HepG2 (cell line): ENCODE data around the gene PIK3CG.

ENCODE experiments used
- CTCF ChIP-seq: sonication (generic); formaldehyde crosslinking; IDR thresholded peaks from 2 replicates; pipeline ENCODE4 v1.5.0; 2020; ENCODE audit warnings: mild to moderate bottlenecking, missing genetic modification reagents, moderate library complexity
- GLMP ChIP-seq: sonication (generic); formaldehyde crosslinking; IDR thresholded peaks from 2 replicates; pipeline ENCODE4 v1.9.0; 2021; ENCODE audit warnings: missing genetic modification reagents, mild to moderate bottlenecking, borderline replicate concordance
- GTF2F1 ChIP-seq: fragments of 150-350 bp; IDR thresholded peaks from 2 replicates; pipeline ENCODE4 v1.6.1; 2014; ENCODE audit warnings: low read length
- KDM1A ChIP-seq: IDR thresholded peaks from 2 replicates; pipeline ENCODE4 v1.6.1; 2016; ENCODE audit warnings: missing compliant biosample characterization
- MTA3 ChIP-seq: sonication (generic); formaldehyde crosslinking; IDR thresholded peaks from 2 replicates; pipeline ENCODE4 v1.4.0; 2020; ENCODE audit warnings: missing genetic modification reagents
- POLR2AphosphoS2 ChIP-seq: IDR thresholded peaks from 2 replicates; pipeline ENCODE4 v1.6.1; 2011; ENCODE audit warnings: low read depth, low read length, improper control_type of control experiment
- RXRA ChIP-seq: sonication (generic); formaldehyde crosslinking; IDR thresholded peaks from 2 replicates; pipeline ENCODE4 v1.5.1; 2020; ENCODE audit warnings: missing genetic modification reagents
- THRA ChIP-seq: sonication (generic); formaldehyde crosslinking; IDR thresholded peaks from 2 replicates; pipeline ENCODE4 v1.4.0; 2020; ENCODE audit warnings: missing genetic modification reagents, borderline replicate concordance
- ZNF260 ChIP-seq: sonication (generic); formaldehyde crosslinking; IDR thresholded peaks from 2 replicates; pipeline ENCODE4 v1.4.0; 2020; ENCODE audit warnings: missing genetic modification reagents, low read depth, mild to moderate bottlenecking, borderline replicate concordance
- ZNF574 ChIP-seq: sonication (generic); formaldehyde crosslinking; IDR thresholded peaks from 2 replicates; pipeline ENCODE4 v1.4.0; 2020; ENCODE audit warnings: missing genetic modification reagents
- ZNF589 ChIP-seq: sonication (generic); formaldehyde crosslinking; conservative IDR thresholded peaks from 2 replicates; pipeline ENCODE4 v1.8.0; 2022; ENCODE audit warnings: mild to moderate bottlenecking, moderate library complexity, missing genetic modification reagents
- ZNF746 ChIP-seq: sonication (generic); formaldehyde crosslinking; IDR thresholded peaks from 2 replicates; pipeline ENCODE4 v1.8.0; 2022; ENCODE audit warnings: mild to moderate bottlenecking, missing genetic modification reagents
- ZNF83 ChIP-seq: sonication (generic); formaldehyde crosslinking; IDR thresholded peaks from 2 replicates; pipeline ENCODE4 v1.4.0; 2020; ENCODE audit warnings: missing genetic modification reagents, mild to moderate bottlenecking, borderline replicate concordance

GRCh38 chr7:106954840-106955239 lies 89.8 kb downstream of the PIK3CG start:
- TF ChIP-seq RXRA (CRISPR knock-in tag) (no peak), ZNF574 (CRISPR knock-in tag) (no peak), THRA (CRISPR knock-in tag) (no peak), KDM1A (no peak), POLR2AphosphoS2 (no peak), ZNF746 (no peak), CTCF (CRISPR knock-in tag) (no peak), ZNF589 (CRISPR knock-in tag) (no peak), MTA3 (CRISPR knock-in tag) (no peak), GLMP (CRISPR knock-in tag) (no peak), ZNF83 (CRISPR knock-in tag) (no peak), GTF2F1 (no peak), ZNF260 (CRISPR knock-in tag) (no peak)
